IPS-18a (cell line): ENCODE measurements around the gene COX7A2L.
"Not testable (repeated sequence)": the region's sequence is repeated elsewhere in the genome, so short reads cannot be mapped to it uniquely, and the experiment has no call there.

Source experiments
- H3K27ac ChIP-seq: one replicate; pipeline ENCODE4 v1.5.1; 2013; ENCODE audit warnings: low read length
- H3K27me3 ChIP-seq: one replicate; pipeline ENCODE4 v1.6.1; 2013; ENCODE audit warnings: mild to moderate bottlenecking, low read length; ENCODE audit not compliant: control insufficient read depth, insufficient read depth
- H3K36me3 ChIP-seq: one replicate; pipeline ENCODE4 v1.6.1; 2013; ENCODE audit warnings: low read depth, low read length; ENCODE audit not compliant: control insufficient read depth
- H3K4me1 ChIP-seq: one replicate; pipeline ENCODE4 v1.6.1; 2013; ENCODE audit warnings: low read depth, low read length; ENCODE audit not compliant: control insufficient read depth
- H3K4me3 ChIP-seq: one replicate; pipeline ENCODE4 v1.5.1; 2013; ENCODE audit warnings: low read length
- H3K9ac ChIP-seq: one replicate; pipeline ENCODE4 v1.6.1; 2013; ENCODE audit warnings: mild to moderate bottlenecking, low read length, moderate library complexity
- H3K9me3 ChIP-seq: one replicate; pipeline ENCODE4 v1.6.1; 2013; ENCODE audit warnings: low read depth, low read length; ENCODE audit not compliant: control insufficient read depth

The COX7A2L gene

DNA sequence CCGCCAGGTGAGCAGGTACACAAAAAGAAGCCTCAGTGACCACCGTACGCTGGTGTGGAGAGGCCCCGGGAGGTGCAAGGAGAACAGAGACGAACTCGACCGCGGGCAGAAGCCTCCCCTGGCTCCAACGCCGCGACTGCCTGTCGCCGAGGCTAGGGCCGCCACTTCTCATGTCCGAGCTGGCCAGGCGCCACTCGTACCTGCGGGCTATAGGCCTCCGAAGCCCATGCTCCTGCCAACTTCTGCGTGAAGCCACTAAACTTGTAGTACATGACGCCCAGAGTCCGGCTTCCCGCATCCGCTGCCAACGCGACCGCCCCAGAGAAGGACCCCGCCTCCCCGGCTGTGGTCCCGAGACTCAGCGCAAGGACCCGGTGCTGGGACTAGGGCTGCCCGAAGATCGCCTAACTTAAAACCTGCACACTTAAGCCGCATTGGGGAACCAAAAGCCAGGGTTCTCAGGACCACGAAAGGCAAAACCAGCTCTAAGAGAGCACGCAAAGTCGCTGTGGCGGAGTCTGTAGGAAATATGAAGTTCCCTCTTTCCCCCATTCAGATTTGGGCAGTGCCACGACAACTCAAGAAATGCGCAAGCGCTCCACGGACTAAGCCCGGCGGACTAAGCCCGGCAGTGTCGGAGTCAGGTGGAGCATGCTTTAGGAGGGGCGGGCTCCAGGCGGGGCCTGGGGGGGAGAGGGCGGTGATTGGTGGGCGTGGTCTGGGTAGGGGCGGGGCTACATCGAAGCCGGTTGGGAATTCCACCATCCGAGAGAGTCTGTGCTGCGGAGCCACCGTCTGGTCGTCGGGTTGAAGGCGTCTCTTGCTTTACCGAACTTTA lies at the start of gene COX7A2L:
COX7A2L (minus strand) TSS at position 328 of the 838 bp plus-strand sequence; CDS start at position 272, 56 bp downstream.
- H3K27me3 ChIP-seq: no peaks in the 10 kb centered on the region
- no peaks in the 10 kb centered on the region for H3K9me3 ChIP-seq
- H3K36me3 ChIP-seq: no peaks in the 10 kb centered on the region
- H3K4me1 ChIP-seq: peaks cover 15% of the 10 kb centered on the region
- H3K4me3 ChIP-seq: peak within 1 kb of the TSS; percentile 96
- peak within 1 kb of the TSS; percentile 98 for H3K27ac ChIP-seq
- H3K9ac ChIP-seq: peak within 1 kb of the TSS; percentile 92

DNA sequence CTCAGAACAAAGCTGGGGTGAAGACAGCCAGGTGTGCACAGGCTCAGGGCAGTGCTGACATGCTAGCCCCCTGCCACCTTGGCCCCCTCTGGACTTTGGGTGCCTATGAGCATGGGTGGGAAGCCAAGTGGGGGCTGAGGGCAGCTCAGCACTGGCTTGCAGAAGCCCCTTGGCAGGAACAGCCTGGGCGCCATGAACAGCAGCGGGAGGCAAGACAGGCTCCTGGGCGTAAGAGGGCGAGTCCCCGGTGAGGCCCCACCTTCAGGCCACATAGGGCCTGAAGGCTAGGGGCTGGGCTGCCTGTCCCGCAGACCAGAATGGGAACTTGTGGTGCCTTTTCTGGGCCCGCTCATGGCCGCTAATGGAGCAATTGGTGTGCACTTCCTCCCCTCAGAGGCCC lies 47.0 kb upstream of the COX7A2L start:
- Histone ChIP-seq H3K27ac (no peak overlapping the region), H3K27me3 (no peaks in the 10 kb centered on the region), H3K36me3 (no peaks in the 10 kb centered on the region), H3K9ac (no peak overlapping the region), H3K4me3 (no peak overlapping the region), H3K4me1 (no peaks in the 10 kb centered on the region), H3K9me3 (no peaks in the 10 kb centered on the region)

- Histone ChIP-seq H3K4me1 (no peaks in the 10 kb centered on the region), H3K9me3 (no peaks in the 10 kb centered on the region), H3K4me3 (no peak overlapping the region), H3K9ac (no peak overlapping the region), H3K27me3 (no peaks in the 10 kb centered on the region), H3K36me3 (no peaks in the 10 kb centered on the region), H3K27ac (no peak overlapping the region)
Observed at GRCh38 chr2:42407476-42407875, 46.5 kb upstream of the COX7A2L start.

GRCh38 chr2:42404676-42405075 lies 43.7 kb upstream of the COX7A2L start:
- Histone ChIP-seq H3K4me3 (no peak overlapping the region), H3K9ac (no peak overlapping the region), H3K4me1 (no peaks in the 10 kb centered on the region), H3K36me3 (no peaks in the 10 kb centered on the region), H3K27me3 (no peaks in the 10 kb centered on the region), H3K27ac (no peak overlapping the region), H3K9me3 (no peaks in the 10 kb centered on the region)

DNA sequence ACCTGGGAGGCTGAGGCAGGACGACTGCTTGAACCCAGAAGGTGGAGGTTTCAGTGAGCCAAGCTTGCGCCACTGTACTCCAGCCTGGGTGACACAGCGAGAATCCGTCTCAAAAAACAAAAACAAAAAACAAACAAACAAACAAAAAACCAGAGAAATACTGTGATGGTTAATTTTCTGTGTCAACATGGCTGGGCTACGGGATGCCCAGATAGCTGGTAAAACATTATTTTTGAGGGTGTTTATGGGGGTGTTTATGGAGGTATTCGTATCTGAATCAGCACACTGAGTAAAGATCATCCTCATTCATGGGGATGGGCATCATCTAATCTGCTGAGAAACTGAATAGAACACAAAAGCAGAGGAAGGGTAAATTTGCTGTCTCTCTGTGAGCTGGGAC lies 40.8 kb upstream of the COX7A2L start:
- H3K27ac ChIP-seq: no peak overlapping the region
- no peaks in the 10 kb centered on the region for H3K36me3 ChIP-seq
- H3K4me3 ChIP-seq: no peak overlapping the region
- H3K9ac ChIP-seq: no peak overlapping the region
- no peaks in the 10 kb centered on the region for H3K27me3 ChIP-seq
- H3K4me1 ChIP-seq: no peaks in the 10 kb centered on the region
- H3K9me3 ChIP-seq: no peaks in the 10 kb centered on the region

DNA sequence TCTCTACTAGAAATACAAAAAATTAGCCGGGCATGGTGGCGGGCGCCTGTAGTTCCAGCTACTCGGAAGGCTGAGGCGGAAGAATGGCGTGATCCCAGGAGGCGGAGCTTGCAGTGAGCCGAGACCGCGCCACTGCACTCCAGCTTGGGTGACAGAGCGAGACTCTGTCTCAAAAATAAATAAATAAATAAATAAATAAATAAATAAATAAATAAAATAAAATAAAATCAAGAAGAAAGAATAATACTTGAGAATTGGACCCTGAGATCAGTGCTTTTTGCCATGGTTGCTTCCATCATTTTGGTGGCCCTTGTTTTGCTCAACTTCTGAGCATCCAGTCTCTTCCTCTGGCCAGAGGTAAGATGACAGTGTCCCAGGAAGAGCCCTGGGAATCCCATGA lies 37.0 kb upstream of the COX7A2L start:
- H3K4me3 ChIP-seq, H3K9ac ChIP-seq, H3K27ac ChIP-seq, H3K4me1 ChIP-seq, H3K9me3 ChIP-seq, H3K36me3 ChIP-seq, H3K27me3 ChIP-seq: not testable (repeated sequence)

DNA sequence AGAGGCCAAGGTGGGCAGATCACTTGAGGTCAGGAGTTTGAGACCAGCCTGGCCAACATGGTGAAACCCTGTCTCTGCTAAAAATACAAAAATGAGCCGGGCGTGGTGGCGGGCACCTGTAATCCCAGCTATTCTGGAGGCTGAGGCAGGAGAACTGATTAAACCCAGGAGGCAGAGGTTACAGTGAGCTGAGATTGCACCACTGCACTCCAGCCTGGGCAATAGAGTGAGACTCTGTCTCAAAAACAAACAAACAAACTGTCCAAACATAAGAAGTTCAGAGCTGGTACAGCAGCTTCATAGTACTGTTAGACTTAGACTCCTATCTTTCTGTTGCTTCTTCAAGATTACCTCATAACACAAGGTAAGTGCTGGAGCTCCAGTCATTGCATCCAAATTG lies 32.3 kb upstream of the COX7A2L start:
- not testable (repeated sequence) for H3K27ac ChIP-seq

GRCh38 chr2:42392191-42392590 lies 31.2 kb upstream of the COX7A2L start:
- peaks cover 6% of the 10 kb centered on the region for H3K4me1 ChIP-seq
- H3K9ac ChIP-seq: no peak overlapping the region
- no peak overlapping the region for H3K4me3 ChIP-seq
- no peak overlapping the region for H3K27ac ChIP-seq
- H3K36me3 ChIP-seq: no peaks in the 10 kb centered on the region
- no peaks in the 10 kb centered on the region for H3K9me3 ChIP-seq
- H3K27me3 ChIP-seq: no peaks in the 10 kb centered on the region

More for the DNA sequence above, 32.3 kb upstream of the COX7A2L start:
- not testable (repeated sequence) for H3K36me3 ChIP-seq, H3K9ac ChIP-seq, H3K9me3 ChIP-seq, H3K4me3 ChIP-seq, H3K27me3 ChIP-seq, H3K4me1 ChIP-seq

GRCh38 chr2:42390401-42390969 lies 29.5 kb upstream of the COX7A2L start:
- peaks cover 6% of the 10 kb centered on the region for H3K4me1 ChIP-seq
- H3K9ac ChIP-seq: no peak overlapping the region
- H3K27ac ChIP-seq: no peak overlapping the region
- H3K36me3 ChIP-seq: no peaks in the 10 kb centered on the region
- no peaks in the 10 kb centered on the region for H3K9me3 ChIP-seq
- H3K27me3 ChIP-seq: no peaks in the 10 kb centered on the region
- H3K4me3 ChIP-seq: no peak overlapping the region

DNA sequence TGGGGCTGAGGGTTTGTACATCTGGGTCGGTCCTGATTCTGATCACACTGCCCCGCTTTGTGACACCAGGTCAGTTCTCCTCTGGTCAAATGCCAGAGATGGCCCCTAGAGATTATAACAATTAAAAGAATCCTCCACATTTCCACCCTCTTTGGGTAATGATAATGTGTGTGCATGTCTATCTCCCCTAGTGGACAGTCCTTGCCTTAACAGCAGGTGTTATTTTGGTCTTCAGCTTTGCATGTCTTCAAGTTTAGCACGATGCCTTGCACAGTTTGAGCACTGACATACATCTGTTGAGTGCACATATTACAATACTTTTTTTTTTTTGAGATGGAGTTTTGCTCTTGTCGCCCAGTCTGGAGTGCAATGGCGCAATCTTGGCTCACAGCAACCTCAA lies 25.7 kb upstream of the COX7A2L start:
- Histone ChIP-seq H3K27ac (no peak overlapping the region), H3K9me3 (no peaks in the 10 kb centered on the region), H3K27me3 (no peaks in the 10 kb centered on the region), H3K36me3 (no peaks in the 10 kb centered on the region), H3K4me3 (no peak overlapping the region), H3K4me1 (peaks cover 6% of the 10 kb centered on the region), H3K9ac (no peak overlapping the region)

- Histone ChIP-seq H3K36me3 (no peaks in the 10 kb centered on the region), H3K27me3 (no peaks in the 10 kb centered on the region), H3K4me1 (no peaks in the 10 kb centered on the region), H3K9me3 (no peaks in the 10 kb centered on the region), H3K27ac (no peak overlapping the region), H3K4me3 (no peak overlapping the region), H3K9ac (no peak overlapping the region)
Observed at GRCh38 chr2:42385225-42385624, 24.2 kb upstream of the COX7A2L start.
